HFFc6 (cell line): ENCODE measurements around the gene ASS1. TPM values are rescaled to one million over a fixed set of nuclear protein-coding genes. Genes with fewer than 3 reads are reported as not detected.

Source experiments
- DNase-seq: peaks from one replicate; pipeline ENCODE4 v3.0.0-alpha.2; 2018
- H3K27ac Mint-ChIP-seq: 2 replicates; pipeline ENCODE4 v1.8.0; 2020; ENCODE audit warnings: mild to moderate bottlenecking, mixed read lengths
- H3K27me3 Mint-ChIP-seq: 2 replicates; pipeline ENCODE4 v1.8.0; 2021; ENCODE audit warnings: mild to moderate bottlenecking, moderate library complexity, mixed read lengths; ENCODE audit not compliant: insufficient read depth
- H3K36me3 Mint-ChIP-seq: 2 replicates; pipeline ENCODE4 v1.8.0; 2021; ENCODE audit warnings: low read depth, mixed read lengths
- H3K4me1 Mint-ChIP-seq: 2 replicates; pipeline ENCODE4 v1.8.0; 2020; ENCODE audit warnings: low read depth, mixed read lengths
- H3K4me3 Mint-ChIP-seq: 2 replicates; pipeline ENCODE4 v1.8.0; 2020; ENCODE audit warnings: mild to moderate bottlenecking, moderate library complexity, mixed read lengths
- H3K9me3 Mint-ChIP-seq: 2 replicates; pipeline ENCODE4 v1.8.0; 2020; ENCODE audit warnings: mild to moderate bottlenecking, mixed read lengths
- total RNA-seq, 6 experiments: library from RNA; stranded (reverse); fragmentation: NEBNext Ultra II Directional; extraction: Animal tissue kit (Norgen Biotek cat#: 25700); gene quantifications; 2 replicates in 1 of 6; 3 replicates in 5 of 6; pipeline ENCODE4 v1.2.3, GENCODE V29; 2021
- TF ChIP-seq, protein P1 (sequence below): fragments of 200-600 bp; sonication (generic); IDR thresholded peaks from 2 replicates; pipeline ENCODE4 v1.5.0; 2021; ENCODE audit warnings: antibody characterized with exemption, mild to moderate bottlenecking

The ASS1 gene
- total RNA-seq, 6 experiments from 2014 or later = 48.6 to 103 (median 53.7) TPM

DNA sequence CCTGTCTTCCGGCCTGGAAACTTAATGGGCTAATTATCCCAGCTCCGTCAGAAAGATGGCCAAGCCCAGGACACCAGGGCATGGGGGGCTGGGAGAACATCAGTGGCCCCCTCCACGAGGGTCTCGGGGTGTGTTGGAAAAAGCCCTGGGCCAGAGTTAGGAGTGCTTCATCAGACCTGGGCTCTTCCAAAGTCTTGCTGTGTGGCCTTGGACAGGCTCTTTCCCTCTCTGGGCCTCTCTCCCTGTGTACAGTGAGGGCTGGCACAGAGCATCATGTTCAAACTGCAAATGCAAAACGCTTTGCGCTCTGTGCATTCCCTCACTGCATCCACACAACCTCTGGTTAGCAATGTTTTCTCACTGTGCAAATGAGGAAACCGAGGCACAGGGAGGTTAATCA lies 48.3 kb downstream of the ASS1 start:
- peaks cover 3% of the 10 kb centered on the region for H3K27me3 Mint-ChIP-seq
- H3K4me1 Mint-ChIP-seq = no peaks in the 10 kb centered on the region
- no peak for DNase-seq
- peaks cover 14% of the 10 kb centered on the region for H3K9me3 Mint-ChIP-seq
- H3K27ac Mint-ChIP-seq = no peak overlapping the region
- TF ChIP-seq, protein P1, sequence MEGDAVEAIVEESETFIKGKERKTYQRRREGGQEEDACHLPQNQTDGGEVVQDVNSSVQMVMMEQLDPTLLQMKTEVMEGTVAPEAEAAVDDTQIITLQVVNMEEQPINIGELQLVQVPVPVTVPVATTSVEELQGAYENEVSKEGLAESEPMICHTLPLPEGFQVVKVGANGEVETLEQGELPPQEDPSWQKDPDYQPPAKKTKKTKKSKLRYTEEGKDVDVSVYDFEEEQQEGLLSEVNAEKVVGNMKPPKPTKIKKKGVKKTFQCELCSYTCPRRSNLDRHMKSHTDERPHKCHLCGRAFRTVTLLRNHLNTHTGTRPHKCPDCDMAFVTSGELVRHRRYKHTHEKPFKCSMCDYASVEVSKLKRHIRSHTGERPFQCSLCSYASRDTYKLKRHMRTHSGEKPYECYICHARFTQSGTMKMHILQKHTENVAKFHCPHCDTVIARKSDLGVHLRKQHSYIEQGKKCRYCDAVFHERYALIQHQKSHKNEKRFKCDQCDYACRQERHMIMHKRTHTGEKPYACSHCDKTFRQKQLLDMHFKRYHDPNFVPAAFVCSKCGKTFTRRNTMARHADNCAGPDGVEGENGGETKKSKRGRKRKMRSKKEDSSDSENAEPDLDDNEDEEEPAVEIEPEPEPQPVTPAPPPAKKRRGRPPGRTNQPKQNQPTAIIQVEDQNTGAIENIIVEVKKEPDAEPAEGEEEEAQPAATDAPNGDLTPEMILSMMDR = no peak
- peaks cover 21% of the 10 kb centered on the region for H3K36me3 Mint-ChIP-seq
- H3K4me3 Mint-ChIP-seq = no peak overlapping the region

- Mint-ChIP-seq H3K27ac (no peak overlapping the region), H3K4me1 (no peaks in the 10 kb centered on the region), H3K4me3 (no peak overlapping the region), H3K9me3 (peaks cover 14% of the 10 kb centered on the region), H3K27me3 (peaks cover 3% of the 10 kb centered on the region), H3K36me3 (peaks cover 21% of the 10 kb centered on the region)
- no peak for DNase-seq
- TF ChIP-seq, protein P1 = no peak
Measured at GRCh38 chr9:130493476-130493875, 48.7 kb downstream of the ASS1 start.

- peaks cover 21% of the 10 kb centered on the region for H3K36me3 Mint-ChIP-seq
- TF ChIP-seq, protein P1 = no peak
- no peak overlapping the region for H3K4me3 Mint-ChIP-seq
- peaks cover 14% of the 10 kb centered on the region for H3K9me3 Mint-ChIP-seq
- no peak overlapping the region for H3K27ac Mint-ChIP-seq
- H3K4me1 Mint-ChIP-seq = no peaks in the 10 kb centered on the region
- peaks cover 6% of the 10 kb centered on the region for H3K27me3 Mint-ChIP-seq
- no peak for DNase-seq
Measured at GRCh38 chr9:130495067-130495466, 50.3 kb downstream of the ASS1 start.

DNA sequence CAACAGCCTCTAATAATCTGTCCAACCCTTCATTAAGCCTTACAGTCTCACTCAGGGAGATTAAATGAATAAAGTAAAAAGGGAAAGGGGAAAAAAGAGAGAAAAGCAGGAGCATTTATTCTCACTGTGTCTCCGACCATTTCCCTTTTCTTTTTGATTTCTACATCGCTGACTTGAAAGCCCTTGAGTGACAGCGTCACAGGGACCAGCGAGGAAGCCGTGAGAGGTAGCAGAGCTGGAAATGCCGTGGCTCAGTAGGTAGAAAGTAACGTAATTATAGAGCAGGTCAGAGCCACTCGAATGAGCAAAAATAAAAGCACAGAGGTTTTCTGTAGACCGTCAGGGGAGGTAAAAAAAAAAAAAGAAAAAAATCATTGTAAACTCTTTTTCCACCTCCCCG lies 52.4 kb downstream of the ASS1 start:
- TF ChIP-seq, protein P1 = no peak
- Mint-ChIP-seq H3K9me3 (peaks cover 14% of the 10 kb centered on the region), H3K36me3 (peaks cover 21% of the 10 kb centered on the region)

DNA sequence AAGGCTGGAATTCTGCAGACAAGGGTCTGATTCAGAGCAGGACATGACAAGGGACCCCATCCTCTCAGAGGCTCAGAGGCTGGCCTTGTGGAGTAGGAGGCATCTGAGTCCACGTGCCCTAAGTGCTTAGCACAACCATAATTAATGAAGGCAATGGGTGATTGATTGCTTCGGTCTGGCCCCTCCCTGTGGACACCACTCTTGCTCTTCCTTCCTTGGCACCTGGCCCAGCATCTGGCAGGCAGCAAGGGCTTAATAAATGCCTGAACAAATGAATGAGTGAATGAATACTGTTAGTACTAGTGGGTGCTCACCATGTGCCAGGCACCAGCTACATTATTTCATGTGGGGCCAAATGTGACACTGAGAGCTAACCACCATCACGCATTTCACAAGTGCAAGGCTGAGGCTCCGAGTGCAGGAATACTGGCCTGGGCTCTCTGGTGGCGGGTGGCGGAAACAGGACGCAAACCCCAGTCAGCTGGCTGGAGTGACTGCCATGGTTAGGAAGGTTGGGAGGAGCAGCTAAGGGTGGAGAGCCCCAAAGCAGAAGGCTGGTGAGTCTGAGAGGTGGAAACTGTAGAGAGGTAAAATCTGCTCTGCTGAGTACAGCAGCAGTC lies 53.6 kb downstream of the ASS1 start:
- H3K4me3 Mint-ChIP-seq = no peak overlapping the region
- H3K27ac Mint-ChIP-seq = no peak overlapping the region
- H3K27me3 Mint-ChIP-seq = peaks cover 8% of the 10 kb centered on the region
- no peaks in the 10 kb centered on the region for H3K4me1 Mint-ChIP-seq
- H3K36me3 Mint-ChIP-seq = peaks cover 21% of the 10 kb centered on the region
- no peak for DNase-seq
- peaks cover 14% of the 10 kb centered on the region for H3K9me3 Mint-ChIP-seq
- TF ChIP-seq, protein P1 = no peak

More for the DNA sequence above, 52.4 kb downstream of the ASS1 start:
- Mint-ChIP-seq H3K4me1 (no peaks in the 10 kb centered on the region), H3K4me3 (no peak overlapping the region), H3K27ac (no peak overlapping the region), H3K27me3 (peaks cover 6% of the 10 kb centered on the region)
- no peak for DNase-seq
